Sigmoid colon (tissue), 7 donors: Measurements from ENCODE around the gene LAGE3. TPM values are rescaled to one million over a fixed set of nuclear protein-coding genes. Genes with fewer than 3 reads are reported as not detected.
A peak's percentile ranks its signal among the peaks of the same experiment; 100 is the strongest.

Experiments used
- DNase-seq: peaks from one replicate; pipeline ENCODE4 v3.0.0-alpha.2; 2019
- H3K27ac ChIP-seq, 4 donors: fragments of 200-600 bp; sonication (generic); one replicate each; pipeline ENCODE4 v1.5.1; 2016 to 2019; ENCODE audit warnings: mild to moderate bottlenecking in 1 of 4
- H3K27me3 ChIP-seq, 3 donors: fragments of 200-600 bp; sonication (generic); one replicate each; pipeline ENCODE4 v1.5.1; 2019; ENCODE audit warnings: mild to moderate bottlenecking in 1 of 3
- H3K36me3 ChIP-seq, 4 donors: fragments of 200-600 bp; sonication (generic); one replicate each; pipeline ENCODE4 v1.5.1; 2016 to 2019
- H3K4me1 ChIP-seq, 4 donors: fragments of 200-600 bp; sonication (generic); one replicate each; pipeline ENCODE4 v1.5.1; 2017 to 2019
- H3K4me3 ChIP-seq, 4 donors: fragments of 200-600 bp; sonication (generic); one replicate each; pipeline ENCODE4 v1.5.1; 2017 to 2019; ENCODE audit warnings: mild to moderate bottlenecking in 2 of 4, moderate library complexity in 1 of 4
- H3K9me3 ChIP-seq, 4 donors: fragments of 200-600 bp in 3 of 4; sonication (generic) in 3 of 4; one replicate each; pipeline versions ENCODE4 v1.5.1 to v1.6.1; 2013 to 2019
- CTCF ChIP-seq, 4 experiments: fragments of 450-650 bp in 3 of 4; fragments of 200-600 bp in 1 of 4; IDR thresholded peaks; one replicate each; pipeline ENCODE4 v1.5.1; 2016 to 2019; ENCODE audit warnings: antibody characterized with exemption in 4 of 4, mild to moderate bottlenecking in 3 of 4, moderate library complexity in 2 of 4
- EP300 ChIP-seq, 4 donors: sonication (generic); formaldehyde crosslinking; IDR thresholded peaks; one replicate each; pipeline ENCODE4 v1.6.1; 2017; ENCODE audit warnings: antibody characterized with exemption in 4 of 4
- POLR2A ChIP-seq, 2 donors: fragments of 450-650 bp; IDR thresholded peaks; one replicate each; pipeline ENCODE4 v1.6.1; 2016; ENCODE audit warnings: antibody characterized with exemption in 2 of 2, mild to moderate bottlenecking in 2 of 2, moderate library complexity in 2 of 2
- POLR2AphosphoS5 ChIP-seq, 4 donors: sonication (generic); formaldehyde crosslinking; IDR thresholded peaks; one replicate each; pipeline ENCODE4 v1.6.1; 2017; ENCODE audit warnings: antibody characterized with exemption in 4 of 4
- WGBS, 2 donors: extraction: QIAGEN DNeasy Blood & Tissue Kit; methylation state at CpG; one replicate each; pipeline ENCODE4 v1.1.7; 2013; 5-methylcytosine and 5-hydroxymethylcytosine counted together
- intact Hi-C: fragments of 100-400 bp; cut with DNase I; formaldehyde crosslinking; loops from one replicate; pipeline ENCODE4 v1.15.1; 2023
- polyA plus RNA-seq, 3 donors: library from polyadenylated mRNA; stranded (reverse); fragments of 200-250 nt; gene quantifications; one replicate each; pipeline ENCODE4 v1.2.3, GENCODE V29; 2013
- total RNA-seq, 4 donors: library from RNA; depleted of rRNA; stranded (reverse); fragments of >200 nt; gene quantifications; one replicate each; pipeline ENCODE4 v1.1.0, GENCODE V29; 2016
- donor health status: healthy with polysubstance abuse.
- donor health status: Bipolar disorder and iron deficiency.
- donor health status: healthy.

LAGE3 gene
- total and polyA plus RNA-seq, 7 donors = 12.7 to 32.7 (median 21.6) TPM

- H3K27me3 ChIP-seq = no peaks in the 10 kb centered on the region
- WGBS, 2 donors = 86 to 93% methylated on average over 5 of the region's 5 CpGs
- no peak overlapping the region for H3K27ac ChIP-seq
- TF ChIP-seq POLR2A (IDR thresholded peaks at IDR 0.05) (no peak), CTCF (IDR thresholded peaks at IDR 0.05) (no peak), EP300 (IDR thresholded peaks at IDR 0.05) (no peak), POLR2AphosphoS5 (IDR thresholded peaks at IDR 0.05) (no peak)
- H3K4me3 ChIP-seq = no peak overlapping the region
- H3K36me3 ChIP-seq = peaks cover 0 to 12% (median 0%) of the 10 kb centered on the region in 4 donors
- no peaks in the 10 kb centered on the region for H3K9me3 ChIP-seq
- no peak for DNase-seq
- H3K4me1 ChIP-seq = peaks cover 0 to 23% (median 17%) of the 10 kb centered on the region in 4 donors
- intact Hi-C loops = no loop called here
Measured at GRCh38 chrX:154481195-154481594, 2.1 kb upstream of the LAGE3 start.

GRCh38 chrX:154477891-154478477 lies 1.1 kb downstream of the LAGE3 start:
- 66% methylated on average over 24 of the region's 24 CpGs for WGBS, 2 donors
- TF ChIP-seq POLR2A (IDR thresholded peaks at IDR 0.05) = no peak
- no peak for TF ChIP-seq CTCF (IDR thresholded peaks at IDR 0.05)
- TF ChIP-seq POLR2AphosphoS5 (IDR thresholded peaks at IDR 0.05) = no peak
- TF ChIP-seq EP300 (IDR thresholded peaks at IDR 0.05) = no peak
- H3K4me1 ChIP-seq = peaks cover 0 to 13% (median 5%) of the 10 kb centered on the region in 4 donors
- H3K27ac ChIP-seq = peak overlapping the region; percentile 82 to 85 (median 84)
- H3K27me3 ChIP-seq = no peaks in the 10 kb centered on the region
- no peaks in the 10 kb centered on the region for H3K36me3 ChIP-seq
- H3K4me3 ChIP-seq = peak overlapping the region; percentile 37 to 57 (median 56)
- intact Hi-C loops = loop anchor here (2.0 to 5.0 kb wide), 3 partner anchors 19 to 66 kb away; partner anchors contain the start of genes FAM3A, PLXNA3 and TAFAZZIN
- DNase-seq = peak; percentile 66
- H3K9me3 ChIP-seq = no peaks in the 10 kb centered on the region

GRCh38 chrX:154476821-154477220 lies 2.3 kb downstream of the LAGE3 start:
- TF ChIP-seq POLR2A (IDR thresholded peaks at IDR 0.05) = no peak
- TF ChIP-seq POLR2AphosphoS5 (IDR thresholded peaks at IDR 0.05) = no peak
- TF ChIP-seq EP300 (IDR thresholded peaks at IDR 0.05) = no peak
- TF ChIP-seq CTCF (IDR thresholded peaks at IDR 0.05) = no peak
- Histone ChIP-seq H3K4me3 (no peak overlapping the region), H3K36me3 (no peaks in the 10 kb centered on the region), H3K4me1 (peaks cover 0 to 13% (median 5%) of the 10 kb centered on the region in 4 donors), H3K9me3 (no peaks in the 10 kb centered on the region), H3K27ac (no peak overlapping the region), H3K27me3 (no peaks in the 10 kb centered on the region)
- 87 to 88% methylated on average over 8 of the region's 8 CpGs for WGBS, 2 donors
- no peak for DNase-seq
- intact Hi-C loops = loop anchor here (2.0 to 5.0 kb wide), 3 partner anchors 18 to 65 kb away; partner anchors contain the start of genes FAM3A, PLXNA3 and TAFAZZIN

GRCh38 chrX:154473683-154474082 lies 5.4 kb downstream of the LAGE3 start:
- H3K36me3 ChIP-seq = peaks cover 0 to 14% (median 6%) of the 10 kb centered on the region in 4 donors
- H3K4me3 ChIP-seq = no peak overlapping the region
- WGBS, 2 donors = 90 to 93% methylated on average over 7 of the region's 7 CpGs
- intact Hi-C loops = no loop called here
- H3K4me1 ChIP-seq = peaks cover 0 to 8% (median 2%) of the 10 kb centered on the region in 4 donors
- no peaks in the 10 kb centered on the region for H3K27me3 ChIP-seq
- no peaks in the 10 kb centered on the region for H3K9me3 ChIP-seq
- TF ChIP-seq EP300 (IDR thresholded peaks at IDR 0.05) (no peak), POLR2A (IDR thresholded peaks at IDR 0.05) (no peak), POLR2AphosphoS5 (IDR thresholded peaks at IDR 0.05) (no peak), CTCF (IDR thresholded peaks at IDR 0.05) (no peak)
- DNase-seq = no peak
- no peak overlapping the region for H3K27ac ChIP-seq
